Astrocyte of the hippocampus (primary cell): ENCODE measurements around the gene ARHGAP26.

Experiments
- DNase-seq: peaks from one replicate; pipeline ENCODE4 v3.0.0; 2011; ENCODE audit warnings: low read depth, low spot score

ARHGAP26 gene

DNA sequence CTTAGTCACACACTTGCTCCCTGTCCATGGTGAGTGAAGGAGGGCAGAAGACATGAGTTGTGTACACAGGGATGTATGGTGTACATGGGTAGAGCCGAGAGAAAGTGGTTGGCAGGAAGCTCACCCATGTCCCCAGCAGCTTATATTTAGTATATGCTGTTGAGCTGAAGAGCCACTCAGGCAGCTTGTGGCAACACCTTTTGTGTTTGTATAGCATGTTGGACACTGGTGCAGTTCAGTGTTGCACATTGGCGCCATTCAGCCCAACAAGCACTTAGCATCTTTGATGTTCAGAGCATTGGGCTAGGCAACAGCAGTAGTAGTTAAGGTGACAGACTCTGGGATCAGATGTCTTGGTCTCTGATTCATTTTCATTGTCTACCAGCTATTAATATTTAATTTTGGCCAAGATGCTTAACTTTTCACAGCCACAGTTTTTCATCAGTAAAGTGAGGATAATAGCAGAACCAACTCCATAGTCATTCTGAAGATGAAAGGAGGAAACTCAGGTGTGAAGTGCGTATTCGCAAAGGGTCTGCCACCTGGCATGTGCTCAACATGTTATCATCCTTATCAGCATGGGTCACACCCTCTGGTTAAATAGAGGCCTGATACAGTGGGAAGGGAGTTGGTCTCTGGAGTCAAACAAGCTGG is 448.5 kb downstream of the ARHGAP26 start:
- no peak for DNase-seq

DNA sequence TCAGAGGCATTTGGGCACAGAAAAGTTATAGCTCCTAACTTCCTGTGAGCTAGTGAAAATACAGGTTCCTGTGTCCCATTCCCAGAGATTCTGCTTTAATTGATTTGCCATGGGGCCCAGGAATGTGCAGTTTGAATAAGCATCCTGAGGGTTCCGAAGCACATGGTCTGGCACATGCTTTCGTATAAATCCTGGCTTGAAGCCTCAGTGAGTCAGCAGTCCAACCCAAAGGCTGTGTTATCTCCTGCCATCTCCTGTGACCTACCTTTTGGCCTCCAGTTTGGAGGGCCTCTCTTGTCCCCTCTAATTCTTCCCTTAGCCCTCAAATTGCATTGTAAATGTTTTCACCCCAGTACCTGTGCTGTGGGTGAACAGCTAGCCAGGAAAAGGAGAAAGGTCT is 449.5 kb downstream of the ARHGAP26 start:
- no peak for DNase-seq

DNA sequence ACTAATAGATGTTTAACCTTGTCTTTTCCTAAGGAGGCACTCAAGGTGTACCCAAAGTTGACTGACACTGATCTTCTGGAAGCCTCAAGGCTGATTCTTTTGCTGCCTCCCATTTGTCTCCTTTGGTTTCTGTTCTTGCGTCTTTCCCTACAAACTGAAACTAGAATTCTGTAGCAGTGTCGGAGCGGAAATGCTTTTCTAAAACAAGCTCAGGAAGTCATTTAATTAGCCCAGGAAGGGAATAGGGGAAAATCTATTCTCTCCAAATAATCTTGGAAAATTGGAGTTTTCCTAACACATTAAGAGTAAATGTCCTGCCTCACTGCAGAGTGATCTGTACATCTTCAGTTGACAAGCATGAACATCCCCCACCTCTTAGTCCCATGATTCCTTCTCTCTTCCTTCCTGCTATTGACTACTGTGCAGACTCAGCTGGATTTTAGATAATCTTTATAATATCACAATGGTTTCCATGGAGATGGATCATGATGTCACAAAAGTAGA is 450.6 kb downstream of the ARHGAP26 start:
- no peak for DNase-seq

DNA sequence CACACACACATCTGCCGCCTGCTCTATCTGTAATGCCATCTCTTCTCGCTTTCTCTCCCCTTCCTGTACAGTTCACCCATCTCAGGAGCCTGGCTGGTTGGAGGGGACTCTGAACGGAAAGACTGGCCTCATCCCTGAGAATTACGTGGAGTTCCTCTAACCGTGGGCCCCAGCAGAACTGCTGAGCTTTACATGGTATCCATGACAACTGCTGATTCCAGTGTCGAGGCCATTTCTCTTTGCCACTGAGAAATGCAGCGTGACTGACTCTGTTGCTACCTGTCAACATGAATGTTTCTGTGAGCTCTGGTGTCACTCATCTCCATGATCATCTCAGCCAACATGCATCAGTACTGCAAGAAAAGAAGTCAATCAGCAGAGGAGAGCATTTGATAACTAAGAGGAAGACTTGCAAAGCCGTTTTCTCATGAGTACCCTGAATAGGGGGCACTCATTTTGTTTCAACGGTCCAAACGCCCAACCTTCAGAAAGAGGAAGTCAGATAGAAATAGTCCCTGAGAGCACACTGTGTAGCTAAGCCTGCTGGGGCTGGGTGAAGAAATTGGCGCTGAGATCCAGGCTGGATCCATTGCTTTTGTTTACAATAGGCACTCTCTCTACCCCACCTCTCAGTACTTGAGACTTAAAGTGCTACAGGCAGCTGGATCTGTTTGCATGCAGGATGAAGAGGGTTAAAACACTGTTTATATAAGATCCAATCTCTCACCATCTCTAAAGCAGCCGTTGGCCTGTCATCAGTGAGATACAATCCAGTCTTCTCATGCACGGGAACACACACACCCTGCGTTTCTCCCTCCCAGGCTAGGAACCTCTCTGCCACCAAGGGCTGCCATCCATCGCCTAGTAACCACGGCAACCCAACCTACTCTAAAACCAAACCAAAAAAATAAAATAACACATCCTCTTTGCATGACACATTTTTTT is 452.4 kb downstream of the ARHGAP26 start:
- DNase-seq, result no peak

- DNase-seq, result no peak
These were observed 454.5 kb downstream of the ARHGAP26 start for GRCh38 chr5:143224672-143225071.

DNA sequence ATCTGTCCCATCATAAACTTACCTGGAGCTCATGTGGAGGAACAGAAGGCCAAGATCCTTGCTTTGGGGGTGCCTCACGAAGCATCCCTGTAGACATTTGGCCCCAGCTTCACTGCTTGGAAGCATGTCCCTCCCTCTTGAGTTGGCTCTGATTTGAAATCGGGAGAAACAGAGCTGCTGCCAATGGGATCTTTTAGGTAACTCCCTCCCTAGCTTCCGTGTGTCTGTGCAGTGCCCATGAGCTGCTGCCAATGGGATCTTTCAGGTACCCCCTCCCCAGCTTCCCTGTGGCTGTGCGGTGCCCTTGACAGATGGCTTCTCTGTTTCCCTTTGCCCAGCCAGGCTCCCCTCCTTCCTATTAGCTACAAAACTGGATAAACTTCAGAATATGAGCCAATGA is 455.3 kb downstream of the ARHGAP26 start:
- DNase-seq, result no peak

GRCh38 chr5:143226361-143226760 is 456.2 kb downstream of the ARHGAP26 start:
- DNase-seq, result no peak

- DNase-seq, result no peak
These were observed 456.7 kb downstream of the ARHGAP26 start for GRCh38 chr5:143226872-143227271.

- DNase-seq, result no peak
These were observed 457.1 kb downstream of the ARHGAP26 start for GRCh38 chr5:143227301-143227700.

DNA sequence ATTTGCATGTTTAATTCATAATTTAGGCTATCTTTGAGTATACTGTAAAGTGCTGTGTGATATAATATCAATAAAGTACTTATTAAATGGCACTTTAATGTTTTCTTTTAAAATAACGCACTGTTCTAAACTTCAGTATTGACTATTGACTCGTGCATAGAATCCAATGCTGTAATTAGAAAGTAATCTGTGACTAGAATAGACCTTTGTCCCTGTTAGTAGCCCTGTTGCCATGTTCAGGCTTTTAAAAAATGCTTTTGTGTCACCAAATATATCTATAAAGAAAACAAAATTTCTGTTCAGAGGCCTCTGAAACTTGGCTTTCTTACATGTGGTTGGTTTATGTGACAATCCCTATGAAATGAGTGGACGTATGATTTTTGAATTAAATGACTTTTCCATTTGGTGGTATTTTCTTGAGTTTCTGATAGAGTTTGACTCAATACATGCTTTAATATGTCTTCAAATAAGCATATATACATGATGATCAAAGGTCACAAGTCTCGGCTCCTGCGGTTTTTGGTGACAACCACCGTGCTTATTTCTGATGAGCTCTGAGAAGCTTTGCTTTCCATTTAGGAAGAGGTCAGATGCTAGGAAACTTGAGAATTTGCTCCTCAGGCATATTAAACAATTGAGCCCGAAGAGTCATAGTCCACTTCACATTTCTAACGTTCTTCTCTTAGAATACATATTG is 458.6 kb downstream of the ARHGAP26 start:
- DNase-seq, result no peak

GRCh38 chr5:143229426-143229895 is 459.3 kb downstream of the ARHGAP26 start:
- no peak for DNase-seq

- DNase-seq, result peak; percentile 63
These were observed 459.9 kb downstream of the ARHGAP26 start for GRCh38 chr5:143229896-143230675.

- DNase-seq, result no peak
These were observed 460.5 kb downstream of the ARHGAP26 start for GRCh38 chr5:143230676-143230996.

- DNase-seq, result no peak
These were observed 461.2 kb downstream of the ARHGAP26 start for GRCh38 chr5:143231416-143231815.

- no peak for DNase-seq
These were observed 462.0 kb downstream of the ARHGAP26 start for GRCh38 chr5:143231973-143232812.

- no peak for DNase-seq
These were observed 462.9 kb downstream of the ARHGAP26 start for GRCh38 chr5:143233031-143233430.

- DNase-seq, result no peak
These were observed 464.1 kb downstream of the ARHGAP26 start for GRCh38 chr5:143234162-143234842.

GRCh38 chr5:143235423-143235822 is 465.2 kb downstream of the ARHGAP26 start:
- no peak for DNase-seq

DNA sequence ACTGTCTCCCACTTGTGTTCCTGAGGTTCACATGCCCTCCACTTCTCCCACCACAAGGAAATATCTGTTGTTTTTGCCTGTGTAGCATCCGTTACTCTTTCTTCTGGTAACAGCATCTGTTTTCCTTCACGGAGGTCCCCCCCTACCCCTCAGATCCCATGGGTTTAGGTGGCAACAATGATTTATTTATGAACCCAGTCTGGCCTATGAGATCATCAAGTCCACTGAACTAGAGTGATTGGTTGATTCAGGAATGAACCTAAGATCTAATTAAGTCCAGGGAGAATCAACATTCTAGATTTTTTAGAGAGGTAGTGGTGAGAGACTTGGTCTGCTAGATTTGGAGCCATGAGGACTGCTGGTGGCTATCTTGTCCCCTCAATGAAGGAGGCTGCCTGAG is 466.5 kb downstream of the ARHGAP26 start:
- no peak for DNase-seq

GRCh38 chr5:143237664-143238063 is 467.5 kb downstream of the ARHGAP26 start:
- no peak for DNase-seq
